GM12874 (cell line): ENCODE data around the gene OSBPL2.

ENCODE experiments used
- TF ChIP-seq, protein P1 (sequence below): IDR thresholded peaks from 2 replicates; pipeline ENCODE4 v1.5.1; 2011; ENCODE audit warnings: low read depth, mild to moderate bottlenecking, control low read depth, low read length, moderate library complexity; ENCODE audit not compliant: insufficient read depth

OSBPL2 gene

GRCh38 chr20:62306414-62307187 is 68.3 kb downstream of the OSBPL2 start:
- TF ChIP-seq, protein P1, sequence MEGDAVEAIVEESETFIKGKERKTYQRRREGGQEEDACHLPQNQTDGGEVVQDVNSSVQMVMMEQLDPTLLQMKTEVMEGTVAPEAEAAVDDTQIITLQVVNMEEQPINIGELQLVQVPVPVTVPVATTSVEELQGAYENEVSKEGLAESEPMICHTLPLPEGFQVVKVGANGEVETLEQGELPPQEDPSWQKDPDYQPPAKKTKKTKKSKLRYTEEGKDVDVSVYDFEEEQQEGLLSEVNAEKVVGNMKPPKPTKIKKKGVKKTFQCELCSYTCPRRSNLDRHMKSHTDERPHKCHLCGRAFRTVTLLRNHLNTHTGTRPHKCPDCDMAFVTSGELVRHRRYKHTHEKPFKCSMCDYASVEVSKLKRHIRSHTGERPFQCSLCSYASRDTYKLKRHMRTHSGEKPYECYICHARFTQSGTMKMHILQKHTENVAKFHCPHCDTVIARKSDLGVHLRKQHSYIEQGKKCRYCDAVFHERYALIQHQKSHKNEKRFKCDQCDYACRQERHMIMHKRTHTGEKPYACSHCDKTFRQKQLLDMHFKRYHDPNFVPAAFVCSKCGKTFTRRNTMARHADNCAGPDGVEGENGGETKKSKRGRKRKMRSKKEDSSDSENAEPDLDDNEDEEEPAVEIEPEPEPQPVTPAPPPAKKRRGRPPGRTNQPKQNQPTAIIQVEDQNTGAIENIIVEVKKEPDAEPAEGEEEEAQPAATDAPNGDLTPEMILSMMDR, result no peak

DNA sequence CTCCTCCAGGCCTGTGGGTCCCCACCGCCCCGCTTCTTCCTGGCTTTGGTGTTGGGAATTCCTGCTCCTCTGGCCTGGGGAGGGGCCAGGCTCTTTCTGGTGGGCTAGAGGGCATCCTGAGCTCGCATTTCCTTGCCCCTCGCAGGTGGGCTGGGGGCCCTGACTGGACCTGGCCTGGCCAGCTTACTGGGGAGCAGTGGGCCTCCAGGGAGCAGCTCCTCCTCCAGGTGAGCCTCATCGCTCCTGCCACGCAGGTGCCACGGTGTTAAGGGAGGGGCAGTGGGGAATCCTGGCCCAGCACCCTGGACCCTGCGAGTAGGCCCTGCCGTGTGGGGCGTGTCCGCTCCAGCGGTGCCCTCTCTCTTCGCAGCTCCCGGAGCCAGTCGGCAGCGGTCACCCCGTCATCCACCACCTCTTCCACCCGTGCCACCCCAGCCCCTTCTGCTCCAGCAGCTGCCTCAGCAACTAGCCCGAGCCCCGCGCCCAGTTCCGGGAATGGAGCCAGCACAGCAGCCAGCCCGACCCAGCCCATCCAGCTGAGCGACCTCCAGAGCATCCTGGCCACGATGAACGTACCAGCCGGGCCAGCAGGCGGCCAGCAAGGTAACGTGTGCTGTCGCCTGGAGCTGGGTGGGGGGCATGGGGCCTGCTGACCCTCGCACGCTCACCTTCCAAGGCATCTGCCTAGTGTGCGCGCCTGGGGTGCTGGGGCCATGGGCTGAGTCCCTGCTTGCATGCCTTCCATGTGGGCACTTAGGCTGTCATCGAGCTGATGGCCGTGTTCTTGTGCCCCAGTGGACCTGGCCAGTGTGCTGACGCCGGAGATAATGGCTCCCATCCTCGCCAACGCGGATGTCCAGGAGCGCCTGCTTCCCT is 69.1 kb downstream of the OSBPL2 start:
- TF ChIP-seq, protein P1, result no peak

GRCh38 chr20:62308102-62308822 is 69.9 kb downstream of the OSBPL2 start:
- TF ChIP-seq, protein P1, result no peak

GRCh38 chr20:62309198-62309944 is 71.0 kb downstream of the OSBPL2 start:
- TF ChIP-seq, protein P1, result no peak

GRCh38 chr20:62309947-62310756 is 71.8 kb downstream of the OSBPL2 start:
- TF ChIP-seq, protein P1, result no peak

- TF ChIP-seq, protein P1, result no peak
Observed at GRCh38 chr20:62310757-62311121, 72.4 kb downstream of the OSBPL2 start.
